ENCODE data around the gene SLC2A13.
"Not testable (repeated sequence)": the region's sequence is repeated elsewhere in the genome, so short reads cannot be mapped to it uniquely, and the experiment has no call there.

Gene SLC2A13

DNA sequence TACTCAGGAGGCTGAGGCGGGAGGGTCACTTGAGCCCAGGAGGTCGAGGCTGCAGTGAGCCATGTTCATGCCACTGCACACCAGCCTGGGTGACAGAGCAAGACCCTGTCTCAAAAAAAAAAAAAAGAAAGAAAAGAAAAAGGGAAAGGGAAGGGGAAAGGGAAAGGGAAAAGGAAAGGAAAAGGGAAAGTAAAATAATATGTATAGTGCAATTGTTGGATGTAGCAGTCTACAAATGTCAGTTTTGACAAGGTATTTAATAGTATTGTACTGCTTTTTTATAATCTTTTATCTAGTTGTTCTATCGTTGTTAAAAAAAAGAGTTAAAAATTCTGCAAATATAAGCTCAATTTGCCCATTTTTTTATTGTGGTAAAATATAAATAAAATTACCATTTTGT is 67.3 kb downstream of the SLC2A13 start:
- DNase-seq (ENCODE audit: low read depth, low spot score) = no peak

DNA sequence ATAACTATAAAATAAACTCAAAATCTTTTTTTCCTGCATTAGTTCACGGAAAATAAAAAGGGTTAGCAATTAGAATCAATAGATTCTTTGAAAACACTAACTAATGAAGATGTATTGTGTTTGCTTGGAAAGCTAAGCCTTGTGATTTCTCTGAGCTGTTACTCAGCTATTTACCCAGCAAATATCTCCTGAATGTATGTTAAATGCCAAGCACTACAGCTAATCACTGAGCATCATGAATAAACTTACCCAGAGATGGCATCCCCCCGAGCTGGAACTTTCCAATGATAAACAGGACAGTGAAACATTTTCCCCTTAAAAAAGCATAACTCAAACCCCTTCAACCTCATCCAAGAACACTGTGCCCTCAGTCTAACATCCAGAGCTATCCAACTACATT is 71.2 kb downstream of the SLC2A13 start:
- no peak for DNase-seq (ENCODE audit: low read depth, low spot score)

DNA sequence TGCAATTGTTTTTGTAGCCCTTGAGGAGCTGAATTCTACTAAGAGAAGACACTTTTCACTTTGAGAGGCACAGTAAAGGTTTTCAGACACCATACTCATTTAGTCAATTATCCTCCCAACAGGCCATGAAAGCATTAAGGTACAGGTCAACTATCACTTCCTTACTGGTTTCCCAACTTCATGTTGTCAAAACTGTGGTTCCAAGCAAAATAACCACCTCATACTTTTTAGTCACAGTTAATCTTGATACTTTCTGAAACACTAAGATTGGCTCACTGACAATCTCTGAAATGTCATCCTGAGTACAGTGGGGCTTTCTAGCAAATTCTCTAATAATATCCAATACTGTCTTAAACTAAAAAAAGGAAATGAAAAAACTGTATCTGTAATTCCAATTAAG is 71.7 kb downstream of the SLC2A13 start:
- no peak for DNase-seq (ENCODE audit: low read depth, low spot score)

DNA sequence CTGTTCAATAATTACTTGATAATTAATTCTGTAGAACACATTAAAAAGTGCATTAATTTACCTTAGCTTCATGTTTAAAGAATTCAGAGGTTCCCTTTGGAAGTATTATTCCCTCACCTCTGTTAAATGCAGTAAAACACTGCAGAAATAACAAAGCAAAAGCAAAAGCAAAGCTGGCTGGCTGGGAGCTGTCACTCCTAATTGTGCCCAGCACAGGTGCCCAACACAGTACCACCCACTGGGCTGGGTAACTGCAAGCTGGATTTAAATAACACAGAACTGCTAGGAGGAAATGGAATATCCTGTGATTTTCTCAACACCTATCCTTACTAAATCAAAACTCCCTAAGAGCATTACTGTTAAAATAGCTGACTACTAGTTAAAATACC is 72.6 kb downstream of the SLC2A13 start:
- no peak for DNase-seq (ENCODE audit: low read depth, low spot score)

DNA sequence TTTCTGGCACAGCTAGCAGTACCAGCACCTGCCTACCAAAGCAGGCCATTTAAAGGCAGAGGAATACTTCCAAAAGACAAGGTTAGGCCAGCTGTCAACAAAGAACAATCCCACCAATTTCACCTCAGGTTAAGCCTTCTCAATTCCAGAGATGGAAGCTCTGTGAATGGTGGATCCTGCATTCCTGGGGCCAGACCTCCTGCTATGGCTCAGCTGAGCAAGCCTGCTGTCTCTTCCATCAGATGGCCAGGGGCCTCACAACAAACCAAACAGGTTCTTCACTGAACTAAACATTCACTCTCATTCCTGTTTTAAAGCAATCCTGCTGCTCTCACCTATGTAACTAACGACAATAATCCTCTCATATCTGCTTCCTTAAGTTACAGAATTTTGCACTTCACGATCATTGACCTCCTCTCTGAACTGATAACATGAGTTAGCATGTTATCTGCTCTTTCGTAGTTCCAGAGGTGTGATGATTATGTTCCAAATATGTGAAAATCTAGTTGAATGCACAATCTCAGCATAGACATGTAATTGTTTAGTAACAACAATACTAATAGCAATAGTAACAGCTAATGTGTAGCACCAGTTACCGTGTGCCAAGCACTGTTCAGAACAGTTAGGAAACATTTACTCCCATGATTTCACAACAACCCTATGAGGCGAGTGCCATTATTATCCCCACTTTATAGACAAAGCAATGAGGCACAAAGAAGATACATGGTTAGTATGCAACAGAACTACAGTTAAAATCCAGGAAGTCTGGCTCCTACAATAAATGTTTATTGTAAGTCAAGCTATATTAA is 73.2 kb downstream of the SLC2A13 start:
- DNase-seq (ENCODE audit: low read depth, low spot score) = no peak

DNA sequence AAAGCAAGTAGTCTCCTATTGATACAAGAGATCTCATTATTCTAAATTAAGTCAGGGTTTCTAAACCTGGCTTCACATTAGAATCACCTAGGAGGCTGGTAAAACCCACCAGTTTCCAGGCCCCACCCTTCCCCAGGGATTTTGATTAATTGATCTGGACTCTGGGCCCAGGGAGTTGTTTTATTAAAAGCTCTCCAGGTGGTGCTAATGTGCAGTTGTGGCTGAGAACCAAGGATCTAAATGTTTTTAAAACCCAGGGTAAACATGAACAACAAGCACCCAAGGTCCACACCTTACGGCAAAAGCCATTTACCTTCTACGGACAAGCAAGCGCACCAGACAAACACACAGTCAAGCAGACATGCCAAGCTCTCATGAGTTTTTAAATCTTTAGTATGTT is 73.9 kb downstream of the SLC2A13 start:
- DNase-seq (ENCODE audit: low read depth, low spot score) = no peak

DNA sequence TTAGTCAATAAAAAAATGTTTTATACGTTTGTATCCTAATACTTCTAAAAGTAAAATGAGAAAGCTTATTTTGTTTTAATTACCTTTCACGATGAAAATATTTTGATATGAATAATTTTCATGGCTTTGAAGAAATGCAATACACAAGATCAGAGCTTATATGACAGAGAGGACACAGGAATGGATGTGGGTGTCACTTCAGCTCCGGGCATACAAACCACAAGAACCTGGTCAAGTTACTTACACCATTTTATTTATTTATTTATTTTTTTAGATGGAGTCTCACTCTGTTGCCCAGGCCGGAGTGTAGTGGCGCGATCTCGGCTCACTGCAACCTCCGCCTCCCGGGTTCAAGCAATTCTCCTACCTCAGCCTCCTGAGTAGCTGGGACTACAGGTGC is 74.9 kb downstream of the SLC2A13 start:
- not testable (repeated sequence) for DNase-seq (ENCODE audit: low read depth, low spot score)

DNA sequence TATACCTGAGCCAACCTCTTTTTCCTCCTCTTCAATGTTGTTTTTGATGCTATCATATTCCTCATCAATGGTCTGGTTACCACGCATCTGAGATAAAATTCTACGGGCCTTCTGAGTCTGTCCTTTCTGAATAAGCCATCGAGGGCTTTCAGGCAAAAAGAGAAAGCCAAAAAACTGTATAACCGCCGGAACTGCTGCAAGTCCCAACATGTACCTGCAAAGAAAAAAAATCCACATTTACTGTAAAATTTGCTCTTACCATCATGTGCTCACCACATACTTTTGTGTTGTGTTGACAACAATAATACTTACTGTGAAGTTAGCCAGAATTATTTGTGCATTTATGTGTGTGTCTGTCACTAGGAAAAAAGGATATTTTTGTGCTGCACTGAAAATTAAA is 77.6 kb downstream of the SLC2A13 start:
- no peak for DNase-seq (ENCODE audit: low read depth, low spot score)

DNA sequence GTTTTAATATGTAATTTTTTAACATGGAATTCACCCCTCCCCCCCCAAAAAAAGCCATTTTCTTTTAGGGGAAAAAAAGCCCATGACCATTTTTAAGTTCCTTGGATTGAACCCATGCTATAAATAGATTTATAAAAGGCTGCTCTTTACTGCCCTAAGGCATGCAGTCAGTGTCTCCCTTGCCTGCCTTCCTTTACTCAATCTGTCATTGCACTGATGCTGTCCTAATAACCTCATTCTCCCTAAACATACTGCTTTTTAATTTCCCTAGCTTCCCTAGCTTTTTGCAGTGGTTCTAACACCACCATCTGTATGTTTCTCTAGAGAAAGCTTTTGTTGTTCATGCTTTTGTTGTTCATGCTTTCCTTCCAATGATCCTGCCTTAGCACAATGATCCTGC is 83.0 kb downstream of the SLC2A13 start:
- no peak for DNase-seq (ENCODE audit: low read depth, low spot score)

DNA sequence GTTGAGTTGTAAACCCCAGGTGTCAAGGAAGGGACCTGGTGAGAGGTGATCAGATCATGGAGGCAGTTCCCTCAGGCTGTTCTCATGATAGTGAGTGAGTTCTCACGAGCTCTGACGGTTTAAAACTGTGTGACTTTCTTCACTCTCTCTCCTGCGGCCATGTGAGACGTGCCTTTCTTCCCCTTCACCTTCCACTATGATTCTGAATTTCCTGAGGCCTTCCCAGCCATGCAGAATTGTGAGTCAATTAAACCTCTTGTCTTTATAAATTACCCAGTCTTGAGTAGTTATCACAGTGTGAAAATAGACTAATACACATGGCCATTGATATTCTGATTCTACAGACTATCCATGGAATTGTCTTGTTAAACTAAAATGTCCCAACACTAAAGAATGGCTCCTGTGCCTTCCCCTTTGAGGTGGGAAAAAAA is 85.6 kb downstream of the SLC2A13 start:
- DNase-seq (ENCODE audit: low read depth, low spot score) = no peak

DNA sequence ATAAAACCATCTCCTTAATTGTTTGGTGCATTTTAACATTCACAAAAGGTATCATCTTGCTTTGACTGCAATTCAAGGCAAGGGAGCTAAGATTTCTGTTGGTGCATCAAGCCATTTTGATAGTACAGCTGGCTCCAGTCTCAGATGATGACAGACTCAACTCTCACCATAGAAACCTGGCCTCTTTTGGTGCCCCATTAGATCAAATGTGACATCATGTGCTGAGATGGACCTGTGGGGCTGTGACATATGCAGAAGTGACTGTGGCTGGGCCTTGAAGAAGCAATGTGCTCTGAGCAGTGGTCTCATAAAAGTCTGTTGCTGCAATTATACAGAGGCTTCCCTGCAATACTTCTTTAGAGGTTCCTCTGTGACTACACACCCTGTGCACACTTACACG is 88.4 kb downstream of the SLC2A13 start:
- DNase-seq (ENCODE audit: low read depth, low spot score) = no peak

DNA sequence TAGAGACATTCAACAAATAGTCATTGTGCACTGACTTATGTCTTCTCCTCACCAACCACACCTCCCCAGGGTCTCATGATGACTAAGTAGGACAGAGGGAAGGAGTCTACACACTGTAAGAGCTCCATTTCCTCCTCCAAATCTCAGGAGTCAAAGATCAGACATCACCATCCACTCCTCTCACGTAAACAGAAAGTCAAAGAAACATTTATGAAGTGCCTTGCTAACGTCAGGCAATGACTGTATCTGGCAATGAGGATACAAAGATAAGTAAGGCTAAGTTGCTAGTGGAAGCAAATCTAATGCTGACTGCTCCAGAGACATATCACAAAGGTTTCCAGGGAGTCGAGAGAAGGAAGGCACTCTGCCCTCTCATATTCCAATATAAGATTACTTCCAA is 88.9 kb downstream of the SLC2A13 start:
- DNase-seq (ENCODE audit: low read depth, low spot score) = no peak

DNA sequence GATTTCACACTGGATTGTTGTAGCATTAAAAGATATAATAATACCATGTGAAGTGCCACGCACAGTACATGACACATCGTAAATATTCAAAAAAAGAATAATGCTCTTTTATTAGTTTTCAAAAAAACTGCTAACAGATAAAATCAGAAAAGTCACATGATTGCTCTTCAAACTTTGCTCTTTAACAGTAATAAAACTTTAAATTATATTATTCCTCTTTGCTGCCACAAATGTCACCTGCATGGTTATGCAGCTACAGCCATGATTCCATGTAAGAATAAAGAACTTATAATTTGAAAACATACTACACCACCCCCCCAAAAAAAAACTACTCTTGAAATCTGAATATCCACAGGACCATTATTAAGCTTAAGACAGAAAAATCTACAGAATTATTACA is 90.0 kb downstream of the SLC2A13 start:
- no peak for DNase-seq (ENCODE audit: low read depth, low spot score)

DNA sequence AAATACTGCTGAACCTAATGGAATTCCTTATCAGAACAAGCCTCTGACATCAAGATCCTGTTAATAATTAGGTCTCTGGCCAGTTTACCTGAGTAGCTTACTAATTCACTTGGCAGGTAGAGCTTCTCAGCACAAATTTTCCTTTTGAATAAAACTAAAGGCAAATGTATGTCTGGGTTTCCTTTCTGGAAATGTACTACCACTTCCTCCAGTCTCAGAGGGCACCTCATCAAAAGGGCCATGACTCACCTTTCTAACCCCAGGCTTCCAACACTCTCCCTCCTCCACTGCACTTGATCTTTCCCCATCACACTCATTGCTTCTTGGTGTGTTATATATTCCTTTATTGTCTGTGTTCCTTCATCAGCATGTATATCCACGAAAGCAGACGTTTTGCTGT is 90.5 kb downstream of the SLC2A13 start:
- no peak for DNase-seq (ENCODE audit: low read depth, low spot score)

DNA sequence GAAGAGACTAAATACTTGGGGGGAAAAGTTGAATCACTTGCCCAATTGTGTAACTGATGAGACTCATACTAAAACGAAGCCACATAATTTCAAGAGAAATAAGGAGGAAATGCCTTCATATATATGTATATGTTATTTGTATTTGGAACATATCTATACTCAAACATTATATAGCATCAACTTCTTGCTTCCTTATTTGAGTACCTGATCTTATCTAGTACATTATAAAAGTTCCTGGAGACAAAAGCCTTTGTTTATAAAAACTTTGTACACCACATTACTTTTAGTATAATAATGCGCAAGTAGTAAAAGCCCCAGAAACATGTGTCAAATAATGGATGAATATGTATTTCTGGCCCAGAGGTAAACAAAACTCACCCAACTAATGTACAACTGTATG is 92.0 kb downstream of the SLC2A13 start:
- no peak for DNase-seq (ENCODE audit: low read depth, low spot score)

DNA sequence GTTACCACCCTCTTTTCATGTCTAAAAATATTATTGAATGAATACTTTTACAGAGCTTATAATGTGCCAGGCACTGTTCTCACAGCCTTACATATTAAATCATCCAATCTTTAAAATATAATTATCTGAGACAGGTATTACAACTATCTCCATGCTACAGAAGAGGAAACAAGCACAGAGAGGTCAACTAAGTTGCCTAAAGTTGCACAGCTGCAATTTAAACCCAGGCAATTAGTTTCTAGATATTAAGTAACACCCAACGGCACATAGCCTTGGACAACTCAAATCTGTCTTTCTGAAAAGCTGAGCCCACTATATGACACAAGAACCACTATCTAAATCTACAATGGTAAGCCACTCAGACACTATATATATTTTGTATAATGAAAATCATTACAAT is 92.6 kb downstream of the SLC2A13 start:
- no peak for DNase-seq (ENCODE audit: low read depth, low spot score)

DNA sequence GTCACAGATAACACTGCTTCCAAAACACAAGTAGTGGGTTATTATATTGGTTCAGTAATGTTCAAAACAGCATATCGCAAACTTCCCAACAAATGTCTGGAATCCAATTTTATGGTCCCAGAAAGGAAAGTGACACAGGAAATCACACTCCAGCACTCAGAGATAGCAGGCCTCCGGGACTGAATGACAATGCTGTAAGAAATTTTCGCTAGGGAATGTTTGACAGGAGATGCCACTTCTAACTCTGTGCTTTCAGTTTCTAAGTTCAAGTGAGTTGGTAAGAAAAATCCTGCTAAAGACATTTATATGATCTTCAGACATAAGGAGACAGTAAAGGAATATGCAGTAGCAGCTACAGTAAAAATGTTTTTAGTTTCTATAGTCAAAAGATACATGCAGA is 93.2 kb downstream of the SLC2A13 start:
- DNase-seq (ENCODE audit: low read depth, low spot score) = no peak

DNA sequence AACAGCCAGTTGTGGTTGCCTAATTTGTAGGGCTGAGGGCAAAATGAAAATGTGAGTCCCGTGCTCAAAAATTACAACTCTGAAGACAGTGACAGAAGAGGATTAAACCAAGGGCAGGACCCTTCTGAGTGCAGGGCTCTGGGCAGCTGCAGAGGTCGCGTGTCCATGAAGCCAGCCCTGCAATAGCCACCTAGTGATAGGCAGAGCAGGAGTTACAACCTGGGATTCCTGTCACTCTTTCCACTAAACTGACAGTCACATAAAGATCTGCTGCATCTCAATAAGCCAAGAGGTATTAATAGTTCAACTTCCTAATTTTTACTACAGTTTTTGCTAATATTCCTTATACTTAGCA is 94.1 kb downstream of the SLC2A13 start:
- DNase-seq (ENCODE audit: low read depth, low spot score) = no peak

DNA sequence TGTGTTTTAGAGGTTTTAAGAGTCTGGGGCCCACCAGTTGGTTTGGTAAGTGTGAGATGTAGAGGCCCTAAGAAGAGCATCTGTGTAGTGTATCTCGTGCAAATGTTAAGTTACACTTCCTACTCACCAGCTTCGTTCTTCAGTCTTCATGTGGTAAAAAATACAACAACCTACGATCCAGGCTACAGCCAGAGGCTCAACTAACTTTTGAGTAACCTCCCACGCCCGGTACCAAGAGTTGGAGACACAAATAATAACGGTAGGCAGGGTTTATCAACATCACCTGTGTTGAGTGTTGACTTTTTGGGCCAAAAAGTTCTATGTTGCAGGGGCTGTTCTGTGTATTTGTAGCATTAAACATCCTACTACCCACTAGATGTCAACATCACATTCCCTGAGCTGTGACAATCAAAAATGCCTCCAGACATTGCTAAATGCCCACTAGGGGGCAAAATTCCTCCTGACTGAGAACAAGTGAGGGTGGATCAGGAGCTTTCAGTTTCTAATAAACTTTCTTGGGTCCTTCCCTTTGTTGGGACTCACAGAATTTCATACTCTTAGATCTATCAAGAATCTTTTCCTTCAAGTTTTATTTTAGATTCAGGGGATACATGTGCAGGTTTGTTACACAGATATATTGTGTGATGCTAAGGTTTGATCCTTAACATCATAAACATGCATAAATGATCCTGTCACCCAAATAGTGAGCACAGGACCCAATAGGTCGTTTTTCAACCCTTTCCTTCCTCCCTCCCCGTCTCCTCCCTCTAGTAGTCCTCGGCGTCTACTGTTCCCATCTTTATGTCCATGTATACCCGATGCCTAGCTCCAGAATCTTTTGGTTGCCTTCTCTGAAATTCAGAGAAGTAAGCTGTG is 94.7 kb downstream of the SLC2A13 start:
- no peak for DNase-seq (ENCODE audit: low read depth, low spot score)

DNA sequence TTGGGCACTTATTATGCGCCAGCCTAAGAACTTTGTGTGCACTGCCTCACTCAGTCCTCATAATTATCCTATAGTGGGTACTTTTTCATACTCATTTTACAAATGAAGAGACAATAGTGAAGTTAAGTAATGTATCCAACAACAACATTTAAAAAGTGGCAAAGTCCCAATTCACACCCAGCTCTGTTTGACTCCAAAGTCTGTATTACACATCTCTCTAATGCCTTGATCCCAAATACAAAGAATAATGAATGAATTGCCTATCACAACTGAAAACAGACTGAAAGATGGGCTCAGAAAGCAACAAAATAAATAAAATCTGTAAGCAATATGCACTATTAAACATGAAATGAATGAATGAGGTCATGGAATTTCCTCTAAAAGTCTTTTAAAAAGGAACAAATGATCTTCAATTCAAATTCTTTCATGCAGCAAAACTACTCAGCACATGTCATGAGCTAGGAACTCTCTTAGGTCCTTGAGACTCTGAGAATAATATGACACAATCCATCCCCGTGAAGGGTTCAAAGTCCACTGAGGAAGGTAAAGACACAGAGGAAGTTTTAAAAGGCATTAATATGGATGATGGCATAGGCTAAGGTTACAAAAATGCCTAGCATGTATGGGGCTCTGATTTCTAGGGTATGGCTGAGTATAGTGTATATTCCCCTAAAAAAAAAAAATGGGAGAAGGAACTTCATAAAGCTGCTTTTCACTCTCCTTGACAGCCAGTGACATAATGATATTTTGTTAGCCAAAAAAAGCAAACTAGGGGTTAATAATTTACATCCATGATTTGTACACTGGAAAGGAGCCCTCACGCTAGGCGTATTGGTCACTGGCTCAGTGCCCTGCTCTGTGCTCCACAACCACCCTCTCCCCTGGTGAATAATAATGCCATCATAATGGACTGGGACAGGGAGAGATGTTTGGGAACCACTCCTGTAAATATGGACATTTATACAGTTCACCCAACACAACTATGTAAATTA is 103.4 kb downstream of the SLC2A13 start:
- no peak for DNase-seq (ENCODE audit: low read depth, low spot score)

DNA sequence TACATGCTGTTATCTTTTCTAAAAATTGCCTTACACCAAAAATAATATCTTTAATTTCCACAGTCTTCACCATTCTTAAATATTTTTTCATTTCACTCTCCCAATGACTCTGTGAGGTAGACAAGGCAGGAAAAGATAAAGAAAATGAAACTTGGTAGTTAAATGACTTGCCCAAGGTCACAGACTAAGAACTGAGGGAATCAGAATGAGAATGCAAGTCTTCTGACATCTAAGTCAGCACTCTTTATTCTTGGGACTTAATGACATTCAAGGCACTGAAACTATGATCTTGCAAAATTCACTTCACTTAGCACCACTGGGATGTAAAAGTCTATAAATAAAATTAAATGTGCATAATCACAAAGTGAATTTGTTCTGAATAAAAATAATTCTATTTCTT is 104.5 kb downstream of the SLC2A13 start:
- no peak for DNase-seq (ENCODE audit: low read depth, low spot score)

DNA sequence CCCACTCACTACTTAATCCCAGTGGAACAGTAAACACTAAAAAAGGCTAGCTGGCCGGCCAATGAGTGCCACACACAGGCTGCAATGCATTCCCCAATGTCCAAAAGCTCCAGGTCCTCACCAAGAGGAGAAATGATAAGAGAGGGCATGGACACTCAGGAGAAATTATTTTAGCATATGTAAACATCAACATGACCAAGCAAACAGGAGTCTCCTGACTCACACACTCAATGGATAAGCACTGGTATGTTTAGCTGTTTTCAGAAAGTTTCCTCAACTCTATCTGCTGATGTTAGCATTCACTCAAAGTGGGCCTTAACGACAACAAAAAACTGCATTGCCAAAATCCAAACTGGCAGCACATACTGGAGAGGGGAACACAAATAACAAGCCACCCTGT is 105.0 kb downstream of the SLC2A13 start:
- DNase-seq (ENCODE audit: low read depth, low spot score) = no peak

All from activated naive CD8-positive, alpha-beta T cell treated with anti-CD3 and anti-CD28 coated beads, Interleukin-2, amount 50 U/mL, for 16 hours (primary cell).